ENCODE results near the gene FGF1. TPM values are rescaled to one million over a fixed set of nuclear protein-coding genes. Genes with fewer than 3 reads are reported as not detected.
A peak's percentile ranks its signal among the peaks of the same experiment; 100 is the strongest.

Gene FGF1
- total and polyA plus RNA-seq, 2 of the 4 experiments (the other 2 are of a cell fraction), result 7.6 to 7.7 TPM

- TF ChIP-seq USF2 (IDR thresholded peaks at IDR 0.05; ENCODE audit: low read depth, low read length) (no peak), MAFK (IDR thresholded peaks at IDR 0.05; ENCODE audit: low read depth, low read length) (no peak)
Observed at GRCh38 chr5:142544071-142544753, 141.7 kb downstream of the FGF1 start (continued).

GRCh38 chr5:142542906-142543305 is 143.0 kb downstream of the FGF1 start:
- Histone ChIP-seq H3K9me3 (ENCODE audit: control insufficient read depth, insufficient read depth, low read length) (no peaks in the 10 kb centered on the region), H4K5ac (ENCODE audit: low read depth, low read length) (no peak overlapping the region), H3K27ac (ENCODE audit: insufficient read depth, low read length) (no peak overlapping the region), H2BK20ac (ENCODE audit: low read depth, low read length) (peak overlapping the region; percentile 79), H3K56ac (ENCODE audit: extremely low read depth, insufficient read depth, low read length) (no peak overlapping the region), H3K79me1 (ENCODE audit: low read depth in 1 of 2, low read length in 2 of 2) (peaks cover 0 to 27% of the 10 kb centered on the region in 2 experiments; a peak in 2 of 4 replicates), H3K14ac (replicated peaks; ENCODE audit: low read depth, low read length) (no peak overlapping the region), H3K9me1 (ENCODE audit: insufficient read depth, low read length) (peaks cover 25% of the 10 kb centered on the region), H3K18ac (ENCODE audit: low read depth, low read length) (no peak overlapping the region; the same call in 1 of the 2 replicates), H4K8ac (ENCODE audit: low read depth in 2 of 2, low read length in 2 of 2) (no peak overlapping the region), H2BK5ac (ENCODE audit: low read depth, low read length, poor library complexity, severe bottlenecking) (no peak overlapping the region), H4K91ac (ENCODE audit: insufficient read depth, low read depth, low read length) (no peak overlapping the region), H3K4ac (ENCODE audit: low read depth, low read length) (peak overlapping the region; percentile 16; the same call in 1 of the 2 replicates), H3K36me3 (ENCODE audit: control insufficient read depth, insufficient read depth, low read length) (no peaks in the 10 kb centered on the region), H3K27me3 (ENCODE audit: control insufficient read depth, insufficient read depth, low read length) (no peaks in the 10 kb centered on the region), H3K4me1 (ENCODE audit: control insufficient read depth, insufficient read depth, low read length) (peaks cover 20% of the 10 kb centered on the region), H2AFZ (replicated peaks; ENCODE audit: low read length, poor library complexity) (no peak overlapping the region), H3K23ac (ENCODE audit: low read depth, low read length) (no peak overlapping the region), H4K20me1 (ENCODE audit: insufficient read depth, low read length) (no peaks in the 10 kb centered on the region), H2BK15ac (ENCODE audit: low read depth, low read length) (no peak overlapping the region), H3K4me3 (ENCODE audit: insufficient read depth, low read depth, low read length) (no peak overlapping the region), H3K4me2 (ENCODE audit: low read depth, low read length) (no peak overlapping the region), H2AK9ac (replicated peaks; ENCODE audit: low read depth, low read length, poor library complexity) (no peak overlapping the region), H2BK120ac (ENCODE audit: low read depth, low read length) (peak overlapping the region; percentile 55; the same call in 1 of the 2 replicates), H3K9ac (ENCODE audit: low read depth, low read length) (no peak overlapping the region), H2AK5ac (ENCODE audit: low read depth, low read length) (no peak overlapping the region)
- intact Hi-C loops (cut with micrococcal nuclease), result loop anchor here (10.0 kb wide), 1 partner anchor 98 kb away; no protein-coding TSS in a partner anchor
- no TSS peak for BruUV-seq (replicated peaks)
- TF ChIP-seq RCOR1 (IDR thresholded peaks at IDR 0.05; ENCODE audit: insufficient replicate concordance, low read length), result no peak
- TF ChIP-seq CHD1 (IDR thresholded peaks at IDR 0.05; ENCODE audit: low read depth, low read length), result no peak
- TF ChIP-seq CTCF (conservative IDR thresholded peaks at IDR 0.05; ENCODE audit: low read depth, low read length), result no peak; the same call in 1 of the 2 replicates
- TF ChIP-seq MXI1 (IDR thresholded peaks at IDR 0.05; ENCODE audit: borderline replicate concordance, low read depth, low read length), result no peak
- TF ChIP-seq, protein P1, sequence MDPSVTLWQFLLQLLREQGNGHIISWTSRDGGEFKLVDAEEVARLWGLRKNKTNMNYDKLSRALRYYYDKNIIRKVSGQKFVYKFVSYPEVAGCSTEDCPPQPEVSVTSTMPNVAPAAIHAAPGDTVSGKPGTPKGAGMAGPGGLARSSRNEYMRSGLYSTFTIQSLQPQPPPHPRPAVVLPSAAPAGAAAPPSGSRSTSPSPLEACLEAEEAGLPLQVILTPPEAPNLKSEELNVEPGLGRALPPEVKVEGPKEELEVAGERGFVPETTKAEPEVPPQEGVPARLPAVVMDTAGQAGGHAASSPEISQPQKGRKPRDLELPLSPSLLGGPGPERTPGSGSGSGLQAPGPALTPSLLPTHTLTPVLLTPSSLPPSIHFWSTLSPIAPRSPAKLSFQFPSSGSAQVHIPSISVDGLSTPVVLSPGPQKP (IDR thresholded peaks at IDR 0.05; ENCODE audit: borderline replicate concordance, low read depth, low read length), result no peak
- TF ChIP-seq BHLHE40 (IDR thresholded peaks at IDR 0.05; ENCODE audit: low read depth, low read length), result no peak
- no peak for TF ChIP-seq USF2 (IDR thresholded peaks at IDR 0.05; ENCODE audit: low read depth, low read length)
- TF ChIP-seq RAD21 (IDR thresholded peaks at IDR 0.05; ENCODE audit: low read length), result no peak
- TF ChIP-seq MAFK (IDR thresholded peaks at IDR 0.05; ENCODE audit: low read depth, low read length), result no peak
- no peak for TF ChIP-seq RFX5 (IDR thresholded peaks at IDR 0.05; ENCODE audit: low read depth, low read length)
- ATAC-seq (ENCODE audit: low read depth) (no peak), DNase-seq (peak; percentile 55)
- ChIA-PET CTCF (interaction anchor here (1.1 to 1.4 kb wide), 2 partner anchors 376 to 391 kb away, joined by 3 read pairs; no protein-coding TSS in a partner anchor), POLR2A (ENCODE audit: unreplicated experiment) (no interaction called here)
- dilution Hi-C loops (cut with HindIII; ENCODE audit: low sequenced_read_pairs, unreplicated experiment), result loop anchor here (25.0 kb wide), 1 partner anchor 406 kb away; no protein-coding TSS in a partner anchor
- in situ Hi-C loops (cut with MboI; ENCODE audit: low sequenced_read_pairs), result no loop called here
- WGBS, 2 experiments (ENCODE audit: extremely low coverage in 2 of 2, insufficient read length in 1 of 2), result no CpG with 5 or more reads among the region's 3 CpGs
